Stimulated activated CD8-positive, alpha-beta memory T cell treated with anti-CD3 and anti-CD28 coated beads, Interleukin-4, amount 100 ng/mL, for 48 hours (primary cell): ENCODE data around the gene DLL3.
A peak's percentile ranks its signal among the peaks of the same experiment; 100 is the strongest.
"Not testable (repeated sequence)": the region's sequence is repeated elsewhere in the genome, so short reads cannot be mapped to it uniquely, and the experiment has no call there.

Experiments
- DNase-seq: peaks from one replicate; pipeline ENCODE4 v3.0.0-alpha.2; 2020

The DLL3 gene

GRCh38 chr19:39498798-39499642 lies at the start of gene DLL3:
TSS of gene DLL3 (plus strand) at chr19:39498947. CDS start at chr19:39498975, 28 bp downstream.
- peak; percentile 41 for DNase-seq

- no peak for DNase-seq
Observed at GRCh38 chr19:39449116-39449797, 49.5 kb upstream of the DLL3 start.

- not testable (repeated sequence) for DNase-seq
Observed at GRCh38 chr19:39451257-39451656, 47.5 kb upstream of the DLL3 start.

- no peak for DNase-seq
Observed at GRCh38 chr19:39463403-39463802, 35.3 kb upstream of the DLL3 start.

- DNase-seq = no peak
Observed at GRCh38 chr19:39465956-39466747, 32.6 kb upstream of the DLL3 start.

GRCh38 chr19:39467941-39468340 lies 30.8 kb upstream of the DLL3 start:
- DNase-seq = no peak

- DNase-seq = no peak
Observed at GRCh38 chr19:39469036-39469435, 29.7 kb upstream of the DLL3 start.

GRCh38 chr19:39469567-39469966 lies 29.2 kb upstream of the DLL3 start:
- DNase-seq = no peak

GRCh38 chr19:39470724-39471339 lies 27.9 kb upstream of the DLL3 start:
- DNase-seq = no peak

- DNase-seq = peak; percentile 43
Observed at GRCh38 chr19:39471756-39472536, 26.8 kb upstream of the DLL3 start.

GRCh38 chr19:39472746-39473442 lies 25.9 kb upstream of the DLL3 start:
- DNase-seq = no peak

GRCh38 chr19:39473443-39473960 lies 25.2 kb upstream of the DLL3 start:
- DNase-seq = no peak

- peak; percentile 84 for DNase-seq
Observed at GRCh38 chr19:39474139-39474620, 24.6 kb upstream of the DLL3 start.

- DNase-seq = no peak
Observed at GRCh38 chr19:39475748-39476147, 23.0 kb upstream of the DLL3 start.

- not testable (repeated sequence) for DNase-seq
Observed at GRCh38 chr19:39479319-39479801, 19.4 kb upstream of the DLL3 start.

GRCh38 chr19:39479916-39480315 lies 18.8 kb upstream of the DLL3 start:
- DNase-seq = no peak

- peak; percentile 99 for DNase-seq
Observed at GRCh38 chr19:39480337-39481228, 18.2 kb upstream of the DLL3 start, which contains the start of gene TIMM50. TSS of gene TIMM50 (plus strand) at chr19:39480838. CDS start at chr19:39480854, 16 bp downstream.

GRCh38 chr19:39481229-39481545 lies 17.6 kb upstream of the DLL3 start:
- DNase-seq = no peak

- DNase-seq = no peak
Observed at GRCh38 chr19:39481676-39482075, 17.1 kb upstream of the DLL3 start.

GRCh38 chr19:39483141-39483540 lies 15.6 kb upstream of the DLL3 start:
- no peak for DNase-seq
